Endothelial cell (in vitro differentiated cells): ENCODE results near the gene C20orf144. TPM values are rescaled to one million over a fixed set of nuclear protein-coding genes. Genes with fewer than 3 reads are reported as not detected.

Experiments
- DNase-seq: peaks from one replicate; pipeline ENCODE4 v3.0.0; 2021; ENCODE audit warnings: low spot score
- H3K27ac Mint-ChIP-seq: one replicate; pipeline ENCODE4 v1.8.0; 2021; ENCODE audit warnings: mixed read lengths, inconsistent platforms; ENCODE audit not compliant: unreplicated experiment
- H3K27me3 Mint-ChIP-seq: one replicate; pipeline ENCODE4 v1.8.0; 2021; ENCODE audit warnings: mild to moderate bottlenecking, moderate library complexity, mixed read lengths, inconsistent platforms; ENCODE audit not compliant: unreplicated experiment
- H3K36me3 Mint-ChIP-seq: one replicate; pipeline ENCODE4 v1.8.0; 2021; ENCODE audit warnings: mild to moderate bottlenecking, low read depth, mixed read lengths, inconsistent platforms; ENCODE audit not compliant: unreplicated experiment
- H3K4me1 Mint-ChIP-seq: one replicate; pipeline ENCODE4 v1.8.0; 2021; ENCODE audit warnings: mild to moderate bottlenecking, mixed read lengths, inconsistent platforms; ENCODE audit not compliant: unreplicated experiment
- H3K4me3 Mint-ChIP-seq: one replicate; pipeline ENCODE4 v1.8.0; 2021; ENCODE audit warnings: mild to moderate bottlenecking, mixed read lengths, inconsistent platforms; ENCODE audit not compliant: unreplicated experiment
- H3K9me3 Mint-ChIP-seq: one replicate; pipeline ENCODE4 v1.8.0; 2021; ENCODE audit warnings: mixed read lengths, inconsistent platforms; ENCODE audit not compliant: unreplicated experiment
- total RNA-seq: library from RNA; stranded (reverse); fragmentation: NEBNext Ultra II Directional; extraction: Animal tissue kit (Norgen Biotek cat#: 25700); gene quantifications from one replicate; pipeline ENCODE4 v1.2.1, GENCODE V29; 2021; ENCODE audit not compliant: unreplicated experiment
- TF ChIP-seq, protein P1 (sequence below): fragments of 200-600 bp; sonication (generic); IDR thresholded peaks from one replicate; pipeline ENCODE4 v1.5.0; 2021; ENCODE audit warnings: antibody characterized with exemption; ENCODE audit not compliant: unreplicated experiment

C20orf144 gene
- total RNA-seq, 1 donor from 2014 or later, result not detected

DNA sequence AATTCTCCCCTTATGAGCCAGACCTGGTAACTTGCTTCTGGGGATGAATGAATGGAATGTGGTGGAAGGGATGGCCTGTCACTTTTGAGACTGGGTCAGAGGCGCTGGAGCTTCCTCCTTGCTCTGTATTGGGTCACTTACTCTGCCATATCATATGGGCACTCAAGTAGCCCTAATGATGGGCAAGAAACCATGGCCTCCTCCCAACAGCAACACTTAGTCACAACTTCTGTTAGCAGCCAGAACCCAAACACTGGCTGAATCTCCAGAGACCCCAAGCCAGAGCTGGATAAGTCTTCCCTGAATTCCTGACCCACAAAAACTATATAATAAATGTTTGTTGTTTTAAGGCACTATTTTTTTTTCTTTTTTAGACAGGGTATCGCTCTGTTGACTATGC, 18.6 kb downstream of the C20orf144 start:
- DNase-seq, result no peak
- H3K4me1 Mint-ChIP-seq, result no peaks in the 10 kb centered on the region
- peaks cover 4% of the 10 kb centered on the region for H3K36me3 Mint-ChIP-seq
- no peak overlapping the region for H3K4me3 Mint-ChIP-seq
- peaks cover 5% of the 10 kb centered on the region for H3K27me3 Mint-ChIP-seq
- no peak overlapping the region for H3K27ac Mint-ChIP-seq
- no peaks in the 10 kb centered on the region for H3K9me3 Mint-ChIP-seq
- TF ChIP-seq, protein P1, sequence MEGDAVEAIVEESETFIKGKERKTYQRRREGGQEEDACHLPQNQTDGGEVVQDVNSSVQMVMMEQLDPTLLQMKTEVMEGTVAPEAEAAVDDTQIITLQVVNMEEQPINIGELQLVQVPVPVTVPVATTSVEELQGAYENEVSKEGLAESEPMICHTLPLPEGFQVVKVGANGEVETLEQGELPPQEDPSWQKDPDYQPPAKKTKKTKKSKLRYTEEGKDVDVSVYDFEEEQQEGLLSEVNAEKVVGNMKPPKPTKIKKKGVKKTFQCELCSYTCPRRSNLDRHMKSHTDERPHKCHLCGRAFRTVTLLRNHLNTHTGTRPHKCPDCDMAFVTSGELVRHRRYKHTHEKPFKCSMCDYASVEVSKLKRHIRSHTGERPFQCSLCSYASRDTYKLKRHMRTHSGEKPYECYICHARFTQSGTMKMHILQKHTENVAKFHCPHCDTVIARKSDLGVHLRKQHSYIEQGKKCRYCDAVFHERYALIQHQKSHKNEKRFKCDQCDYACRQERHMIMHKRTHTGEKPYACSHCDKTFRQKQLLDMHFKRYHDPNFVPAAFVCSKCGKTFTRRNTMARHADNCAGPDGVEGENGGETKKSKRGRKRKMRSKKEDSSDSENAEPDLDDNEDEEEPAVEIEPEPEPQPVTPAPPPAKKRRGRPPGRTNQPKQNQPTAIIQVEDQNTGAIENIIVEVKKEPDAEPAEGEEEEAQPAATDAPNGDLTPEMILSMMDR, result no peak

DNA sequence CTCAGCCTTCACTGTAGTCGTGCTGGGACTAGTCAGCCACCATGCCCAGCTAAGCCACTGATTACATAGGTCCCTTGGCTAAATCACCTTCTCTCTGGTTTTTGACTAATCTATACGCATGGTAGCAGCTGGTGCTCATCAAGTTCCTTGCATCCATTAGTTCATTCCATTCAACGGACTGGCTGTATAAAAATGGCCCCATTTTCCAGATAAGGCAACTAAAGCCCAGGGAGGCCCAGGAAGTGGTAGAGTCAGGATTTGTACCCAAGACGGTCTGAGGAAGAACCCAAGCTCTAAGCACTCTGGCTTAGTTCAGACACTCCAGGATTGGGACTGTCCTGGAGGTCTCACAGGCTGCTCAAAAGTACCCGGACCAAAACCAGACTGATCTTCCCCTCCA, 19.2 kb downstream of the C20orf144 start:
- DNase-seq, result no peak
- H3K9me3 Mint-ChIP-seq, result no peaks in the 10 kb centered on the region
- peaks cover 4% of the 10 kb centered on the region for H3K27me3 Mint-ChIP-seq
- peaks cover 4% of the 10 kb centered on the region for H3K36me3 Mint-ChIP-seq
- TF ChIP-seq, protein P1, result no peak
- no peak overlapping the region for H3K4me3 Mint-ChIP-seq
- no peaks in the 10 kb centered on the region for H3K4me1 Mint-ChIP-seq
- H3K27ac Mint-ChIP-seq, result no peak overlapping the region

DNA sequence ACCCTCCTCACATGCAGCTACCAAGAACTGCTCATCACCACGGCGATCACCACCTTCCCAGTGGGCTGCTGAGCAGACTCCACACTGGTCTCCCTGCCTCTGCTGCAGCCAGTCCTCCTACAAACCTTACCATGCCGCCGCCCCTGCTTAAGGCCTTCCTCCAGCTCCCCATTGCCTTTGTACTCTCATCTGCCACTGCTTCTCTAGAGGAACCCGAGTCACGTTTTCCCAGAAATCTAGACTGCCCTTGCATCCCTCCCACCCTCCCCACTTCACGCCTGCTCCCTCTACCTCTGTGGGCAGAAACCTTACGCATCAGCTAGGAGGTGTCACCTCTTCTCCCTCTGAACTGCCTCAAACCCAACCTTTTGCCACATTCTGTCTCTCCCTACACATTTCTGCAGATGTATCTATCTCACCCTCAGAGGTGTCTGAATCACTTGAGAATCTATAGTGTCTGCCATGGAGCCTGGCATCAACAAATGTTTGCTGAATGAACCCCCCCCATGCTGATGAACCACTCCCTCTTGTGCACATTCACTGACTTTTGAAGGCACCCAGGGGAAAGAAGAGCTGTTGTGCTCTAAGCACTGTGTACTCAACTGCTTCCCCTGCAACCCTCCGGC, 19.7 kb downstream of the C20orf144 start:
- TF ChIP-seq, protein P1, result no peak
- Mint-ChIP-seq H3K36me3 (peaks cover 4% of the 10 kb centered on the region), H3K4me3 (no peak overlapping the region), H3K4me1 (peaks cover 3% of the 10 kb centered on the region), H3K9me3 (no peaks in the 10 kb centered on the region), H3K27me3 (peaks cover 2% of the 10 kb centered on the region), H3K27ac (no peak overlapping the region)
- no peak for DNase-seq

DNA sequence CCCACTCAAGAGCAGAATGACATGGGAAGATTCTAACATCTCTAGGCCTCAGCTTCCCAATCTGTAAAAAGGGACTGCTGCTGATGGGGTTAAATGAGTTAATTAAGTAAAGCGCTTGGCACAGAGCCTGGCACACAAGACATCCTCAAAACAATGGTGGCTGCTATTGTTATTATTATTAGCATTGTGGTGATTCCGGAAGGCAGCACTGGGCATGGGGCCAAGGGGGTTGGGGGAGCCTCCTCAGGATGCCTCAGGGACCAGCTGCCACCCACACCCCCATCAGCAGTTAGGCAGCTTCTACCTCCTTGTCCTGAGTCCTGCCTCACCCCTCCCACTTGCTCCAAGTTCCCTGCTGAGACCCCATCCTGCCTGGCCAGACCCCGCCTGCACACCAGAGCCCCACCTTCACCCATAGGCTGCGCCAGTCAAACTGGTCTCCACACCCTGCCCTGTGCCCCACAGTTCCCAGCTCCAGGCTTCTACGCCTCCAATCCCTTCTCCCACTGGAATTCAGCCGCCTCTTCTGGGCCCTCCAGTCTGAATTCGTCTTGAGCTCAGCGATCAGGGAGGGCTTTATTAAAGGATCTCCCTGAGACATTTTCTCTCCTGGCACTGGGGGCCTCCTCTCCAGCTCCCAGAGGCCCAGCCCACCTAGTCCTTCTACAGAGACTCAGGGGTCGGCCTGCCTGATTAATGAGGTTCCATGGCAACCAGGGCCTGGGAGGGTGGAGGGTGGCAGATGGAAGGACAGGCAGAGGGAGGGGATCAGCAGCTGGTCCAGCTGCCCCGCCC, 22.6 kb downstream of the C20orf144 start:
- DNase-seq, result no peak
- H3K27me3 Mint-ChIP-seq, result peaks cover 3% of the 10 kb centered on the region
- peaks cover 4% of the 10 kb centered on the region for H3K4me1 Mint-ChIP-seq
- TF ChIP-seq, protein P1, result no peak
- no peaks in the 10 kb centered on the region for H3K36me3 Mint-ChIP-seq
- no peak overlapping the region for H3K27ac Mint-ChIP-seq
- peak overlapping the region; percentile 42 for H3K4me3 Mint-ChIP-seq
- H3K9me3 Mint-ChIP-seq, result no peaks in the 10 kb centered on the region
